Measurements from ENCODE around the gene RPS6KC1.

- no peak for TF ChIP-seq CTCF (IDR thresholded peaks at IDR 0.05)
- TF ChIP-seq POLR2A (IDR thresholded peaks at IDR 0.05): no peak
- no peak for TF ChIP-seq POLR2AphosphoS5 (IDR thresholded peaks at IDR 0.05)
- no peak for TF ChIP-seq EP300 (IDR thresholded peaks at IDR 0.05)
Observed at GRCh38 chr1:213281640-213282301, 230.7 kb downstream of the RPS6KC1 start.

Measured in upper lobe of left lung (tissue), 4 donors.